Common myeloid progenitor, CD34-positive (primary cell): ENCODE data around the gene TNFRSF8.

ENCODE experiments used
- CTCF ChIA-PET: fragments of 350-600 bp; sonication (Branson Sonifier 250); formaldehyde crosslinking; loops from one replicate; lab custom pipeline; 2021; ENCODE audit warnings: antibody characterized with exemption; lab: Charles Lee
- POLR2A ChIA-PET: fragments of 350-600 bp; sonication (Branson Sonifier 250); formaldehyde crosslinking; loops from one replicate; lab custom pipeline; 2021; ENCODE audit warnings: antibody characterized with exemption; lab: Charles Lee
- DNase-seq, 3 donors: peaks; one replicate each; pipeline versions ENCODE4 v3.0.0 to v3.0.0-alpha.2; 2013
- H3K27ac ChIP-seq, 2 experiments: 1 replicate in 1 of 2; 2 replicates in 1 of 2; pipeline ENCODE4 v1.7.0; 2013; ENCODE audit warnings: inconsistent platforms in 2 of 2, low read length in 2 of 2, mild to moderate bottlenecking in 2 of 2, low read depth in 1 of 2, moderate library complexity in 1 of 2; ENCODE audit not compliant: severe bottlenecking in 2 of 2, insufficient read depth in 1 of 2, poor library complexity in 1 of 2
- H3K27me3 ChIP-seq, 5 experiments: replicated peaks in 2 of 5; 1 replicate in 3 of 5; 2 replicates in 2 of 5; pipeline versions ENCODE4 v1.6.1 to v1.7.0; 2013; ENCODE audit warnings: low read length in 4 of 5, mild to moderate bottlenecking in 2 of 5, moderate library complexity in 2 of 5, inconsistent platforms in 1 of 5; ENCODE audit not compliant: insufficient read depth in 5 of 5, control insufficient read depth in 4 of 5
- H3K36me3 ChIP-seq, 4 experiments: 1 replicate in 2 of 4; 2 replicates in 2 of 4; pipeline versions ENCODE4 v1.6.1 to v1.7.0; 2013; ENCODE audit warnings: low read length in 3 of 4, control low read depth in 1 of 4, mild to moderate bottlenecking in 1 of 4; ENCODE audit not compliant: control insufficient read depth in 4 of 4, insufficient read depth in 4 of 4
- H3K4me1 ChIP-seq, 4 experiments: 1 replicate in 3 of 4; 2 replicates in 1 of 4; pipeline versions ENCODE4 v1.6.1 to v1.7.1; 2013; ENCODE audit warnings: low read length in 3 of 4, mild to moderate bottlenecking in 3 of 4, control low read depth in 1 of 4, inconsistent platforms in 1 of 4, moderate library complexity in 1 of 4; ENCODE audit not compliant: control insufficient read depth in 4 of 4, insufficient read depth in 4 of 4; ENCODE audit errors: control extremely low read depth in 1 of 4
- H3K4me3 ChIP-seq, 7 experiments: 1 replicate in 4 of 7; 2 replicates in 3 of 7; pipeline versions ENCODE4 v1.5.1 to v1.7.0; 2013; ENCODE audit warnings: mild to moderate bottlenecking in 7 of 7, low read length in 6 of 7, moderate library complexity in 6 of 7, inconsistent platforms in 2 of 7, low read depth in 2 of 7, control low read depth in 1 of 7; ENCODE audit not compliant: insufficient read depth in 4 of 7, control insufficient read depth in 1 of 7; ENCODE audit errors: extremely low read depth in 1 of 7
- H3K9me3 ChIP-seq, 5 experiments: 1 replicate in 4 of 5; 2 replicates in 1 of 5; pipeline versions ENCODE4 v1.6.1 to v1.7.1; 2013; ENCODE audit warnings: low read length in 4 of 5, mild to moderate bottlenecking in 2 of 5, inconsistent platforms in 1 of 5, low read depth in 1 of 5, moderate library complexity in 1 of 5; ENCODE audit not compliant: control insufficient read depth in 4 of 5, insufficient read depth in 2 of 5; ENCODE audit errors: control extremely low read depth in 1 of 5
- WGBS: methylation state at CpG from one replicate; pipeline ENCODE4 v1.1.5; 2013; ENCODE audit not compliant: insufficient coverage; 5-methylcytosine and 5-hydroxymethylcytosine counted together

Gene TNFRSF8

GRCh38 chr1:12173041-12173509 lies 110.0 kb downstream of the TNFRSF8 start:
- CTCF ChIA-PET, result interaction anchor here (1.4 kb wide), 1 partner anchor 48 kb away, joined by 3 read pairs; no protein-coding TSS in a partner anchor
- Histone ChIP-seq H3K4me1 (peaks cover 24 to 76% (median 57%) of the 10 kb centered on the region in 4 experiments), H3K9me3 (no peaks in the 10 kb centered on the region), H3K36me3 (peaks cover 0 to 7% (median 0%) of the 10 kb centered on the region in 4 experiments), H3K4me3 (no peak overlapping the region), H3K27ac (peak overlapping the region in 1 of 2 experiments; percentile 44), H3K27me3 (no peaks in the 10 kb centered on the region)
- POLR2A ChIA-PET, result interaction anchor here (0.6 to 1.0 kb wide), 2 partner anchors 10 to 14 kb away, joined by 3 to 4 read pairs; no protein-coding TSS in a partner anchor
- WGBS, result 80% methylated on average over 3 of the region's 3 CpGs
- peak in 2 of 3 donors; percentile 36 to 54 for DNase-seq

DNA sequence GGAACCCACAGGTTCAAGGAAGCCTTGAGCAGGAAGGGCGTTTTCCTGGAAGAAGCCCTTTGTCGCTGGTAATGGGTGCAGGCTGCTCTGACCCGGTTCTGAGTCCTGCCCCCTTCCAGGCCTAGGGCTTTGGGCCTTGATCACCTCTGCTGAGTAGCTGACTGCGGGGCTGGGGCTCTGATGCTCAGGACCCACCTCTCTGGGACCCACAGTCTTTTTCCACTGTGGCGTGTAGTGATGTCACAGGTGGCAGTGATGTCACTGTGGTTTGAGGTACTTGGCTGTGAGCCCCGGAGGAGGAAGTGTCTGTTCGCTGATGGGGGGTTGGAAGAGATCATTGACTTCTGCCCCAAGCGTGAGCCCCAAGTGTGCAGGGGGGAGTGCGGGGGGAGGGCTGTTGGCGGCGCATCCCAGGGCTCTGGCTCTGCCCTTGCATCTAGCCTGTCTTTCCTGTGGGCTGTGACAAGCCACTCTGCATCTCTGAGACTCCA lies 110.6 kb downstream of the TNFRSF8 start:
- Histone ChIP-seq H3K27me3 (no peaks in the 10 kb centered on the region), H3K4me3 (no peak overlapping the region), H3K4me1 (peaks cover 22 to 76% (median 57%) of the 10 kb centered on the region in 4 experiments), H3K27ac (peak overlapping the region in 1 of 2 experiments; percentile 44), H3K36me3 (peaks cover 0 to 7% (median 0%) of the 10 kb centered on the region in 4 experiments), H3K9me3 (no peaks in the 10 kb centered on the region)
- DNase-seq, result peak; percentile 94 to 98 (median 98)
- 29% methylated on average over 8 of the region's 11 CpGs for WGBS
- ChIA-PET CTCF (interaction anchor here (1.4 kb wide), 1 partner anchor 48 kb away, joined by 3 read pairs; no protein-coding TSS in a partner anchor), POLR2A (interaction anchor here (0.6 to 1.0 kb wide), 2 partner anchors 9 to 13 kb away, joined by 3 to 4 read pairs; no protein-coding TSS in a partner anchor)

- Histone ChIP-seq H3K27ac (peak overlapping the region in 1 of 2 experiments; percentile 33), H3K27me3 (no peaks in the 10 kb centered on the region), H3K9me3 (no peaks in the 10 kb centered on the region), H3K4me1 (peaks cover 16 to 81% (median 67%) of the 10 kb centered on the region in 4 experiments), H3K36me3 (no peaks in the 10 kb centered on the region), H3K4me3 (peak overlapping the region in 1 of 7 experiments; percentile 16)
- ChIA-PET POLR2A (no interaction called here), CTCF (interaction anchor here (1.2 to 2.2 kb wide), 4 partner anchors 24 to 50 kb away, joined by 3 to 9 read pairs (median 3); no protein-coding TSS in a partner anchor)
- peak in 2 of 3 donors; percentile 69 to 79 for DNase-seq
- WGBS, result 57% methylated on average over 17 of the region's 17 CpGs
Measured at GRCh38 chr1:12174924-12175810, 112.1 kb downstream of the TNFRSF8 start.

- WGBS, result 85% methylated on average over 5 of the region's 6 CpGs
- no peaks in the 10 kb centered on the region for H3K27me3 ChIP-seq
- H3K9me3 ChIP-seq, result no peaks in the 10 kb centered on the region
- no peak for DNase-seq
- H3K36me3 ChIP-seq, result peaks cover 0 to 3% (median 0%) of the 10 kb centered on the region in 4 experiments
- H3K4me3 ChIP-seq, result no peak overlapping the region
- POLR2A ChIA-PET, result no interaction called here
- no peak overlapping the region for H3K27ac ChIP-seq
- CTCF ChIA-PET, result interaction anchor here (0.7 to 2.2 kb wide), 3 partner anchors 12 to 51 kb away, joined by 3 to 9 read pairs (median 3); no protein-coding TSS in a partner anchor
- peaks cover 13 to 93% (median 76%) of the 10 kb centered on the region in 4 experiments for H3K4me1 ChIP-seq
Measured at GRCh38 chr1:12176298-12177118, 113.4 kb downstream of the TNFRSF8 start.

- WGBS, result 89% methylated on average over 21 of the region's 24 CpGs
- Histone ChIP-seq H3K27ac (no peak overlapping the region), H3K9me3 (no peaks in the 10 kb centered on the region), H3K4me3 (no peak overlapping the region), H3K36me3 (peaks cover 0 to 9% (median 0%) of the 10 kb centered on the region in 4 experiments), H3K4me1 (peaks cover 13 to 93% (median 73%) of the 10 kb centered on the region in 4 experiments), H3K27me3 (no peaks in the 10 kb centered on the region)
- peak in 1 of 3 donors; percentile 34 for DNase-seq
- CTCF ChIA-PET, result interaction anchor here (0.7 to 2.0 kb wide), 8 partner anchors 9 to 53 kb away, joined by 3 to 8 read pairs (median 4); no protein-coding TSS in a partner anchor
- POLR2A ChIA-PET, result no interaction called here
Measured at GRCh38 chr1:12177156-12177998, 114.3 kb downstream of the TNFRSF8 start.
